K562 (cell line): ENCODE results near the gene ABCG1. TPM values are rescaled to one million over a fixed set of nuclear protein-coding genes. Genes with fewer than 3 reads are reported as not detected.

Source experiments
- ATAC-seq: fragments of 200-7000 bp; cut with Tn5 transposase; 3 replicates; pipeline ENCODE4 v1.9.1; 2020; ENCODE audit warnings: moderate library complexity
- BruUV-seq: library from RNA; stranded (reverse); fragments of 400-500 nt; replicated peaks from 2 replicates; lab custom pipeline; 2021; lab: Mats Ljungman, UMichigan
- CTCF ChIA-PET: fragments of 300-600 bp; formaldehyde crosslinking; extraction: SDS; loops from one replicate; lab custom pipeline; 2021; ENCODE audit warnings: low intra/inter-chr PET ratio; lab: Yijun Ruan, JAX
- POLR2A ChIA-PET: fragments of 300-600, 350-650 bp; sonication (Branson Sonifier 250); formaldehyde crosslinking; extraction: SDS; loops from one replicate; lab custom pipeline; 2021; ENCODE audit warnings: antibody characterized with exemption, inconsistent platforms; lab: Yijun Ruan, JAX
- DNase-seq, 4 experiments: peaks; one replicate each; pipeline versions ENCODE4 v3.0.0 to v3.0.0-alpha.2; 2011 to 2018; ENCODE audit warnings: low spot score in 3 of 4, mixed read lengths in 3 of 4; ENCODE audit errors: extremely low read depth in 1 of 4
- FAIRE-seq: peaks from 2 replicates; lab custom pipeline; 2011; peaks lifted over from hg19 to GRCh38; lab: Jason Lieb, UNC
- H2AFZ ChIP-seq: 2 replicates; pipeline ENCODE4 v1.6.0; 2011; ENCODE audit warnings: low read depth, low read length, control low read depth, inconsistent platforms
- H3K27ac ChIP-seq: fragments of 200-600 bp; 3 replicates; pipeline ENCODE4 v1.8.0; 2011; ENCODE audit warnings: low read depth, mild to moderate bottlenecking, control low read depth, inconsistent platforms, low read length, moderate library complexity, mixed read lengths; ENCODE audit errors: extremely low read depth
- H3K27me3 ChIP-seq, 2 experiments: fragments of 300-600 bp in 1 of 2; 2 replicates in 1 of 2; 3 replicates in 1 of 2; pipeline versions ENCODE4 v1.6.0 to v1.8.0; 2011; ENCODE audit warnings: inconsistent platforms in 2 of 2, low read length in 2 of 2, mild to moderate bottlenecking in 1 of 2, mixed read lengths in 1 of 2, moderate library complexity in 1 of 2; ENCODE audit not compliant: control insufficient read depth in 2 of 2, insufficient read depth in 2 of 2
- H3K36me3 ChIP-seq: fragments of 300-600 bp; 3 replicates; pipeline ENCODE4 v1.8.0; 2011; ENCODE audit warnings: mild to moderate bottlenecking, low read length, inconsistent platforms; ENCODE audit not compliant: control insufficient read depth, insufficient read depth
- H3K4me1 ChIP-seq, 2 experiments: fragments of 200-600 bp in 1 of 2; replicated peaks in 1 of 2; 2 replicates in 1 of 2; 3 replicates in 1 of 2; pipeline versions ENCODE4 v1.5.1 to v1.8.0; 2011; ENCODE audit warnings: inconsistent platforms in 2 of 2, low read length in 2 of 2, mild to moderate bottlenecking in 1 of 2, mixed read lengths in 1 of 2, moderate library complexity in 1 of 2; ENCODE audit not compliant: control insufficient read depth in 2 of 2, insufficient read depth in 2 of 2
- H3K4me2 ChIP-seq: 2 replicates; pipeline ENCODE4 v1.6.1; 2011; ENCODE audit warnings: low read length, control low read depth, inconsistent platforms, mixed read lengths; ENCODE audit not compliant: insufficient read depth
- H3K4me3 ChIP-seq: fragments of 200-600 bp; sonication (generic), shearing (Covaris generic); 2 replicates; pipeline ENCODE4 v1.5.1; 2016; ENCODE audit warnings: control low read depth, inconsistent platforms
- H3K79me2 ChIP-seq: fragments of 200-600 bp; 3 replicates; pipeline ENCODE4 v1.8.0; 2011; ENCODE audit warnings: low read length, inconsistent platforms; ENCODE audit not compliant: control insufficient read depth, insufficient read depth
- H3K9ac ChIP-seq, 2 experiments: 2 replicates each; pipeline versions ENCODE4 v1.6.0 to v1.6.1; 2011; ENCODE audit warnings: low read depth in 2 of 2, low read length in 2 of 2, control low read depth in 1 of 2, inconsistent platforms in 1 of 2, mild to moderate bottlenecking in 1 of 2, mixed read lengths in 1 of 2; ENCODE audit not compliant: insufficient read depth in 1 of 2
- H3K9me1 ChIP-seq: one replicate; pipeline ENCODE4 v1.6.0; 2011; ENCODE audit warnings: inconsistent platforms, mild to moderate bottlenecking, low read length, moderate library complexity; ENCODE audit not compliant: control insufficient read depth, insufficient read depth
- H3K9me3 ChIP-seq: replicated peaks from 2 replicates; pipeline ENCODE4 v1.5.1; 2011; ENCODE audit warnings: low read depth, low read length, inconsistent platforms; ENCODE audit not compliant: control insufficient read depth, insufficient read depth
- H4K20me1 ChIP-seq: replicated peaks from 2 replicates; pipeline ENCODE4 v1.6.1; 2011; ENCODE audit warnings: low read length, inconsistent platforms, mixed read lengths; ENCODE audit not compliant: control insufficient read depth, insufficient read depth
- FOXP4 ChIP-seq: sonication (generic); formaldehyde crosslinking; IDR thresholded peaks from 2 replicates; pipeline ENCODE4 v1.8.0; 2022; ENCODE audit warnings: mild to moderate bottlenecking, missing genetic modification reagents, borderline replicate concordance
- IRF9 ChIP-seq: fragments of 450-650 bp; IDR thresholded peaks from 2 replicates; pipeline ENCODE4 v1.6.1; 2016; ENCODE audit warnings: missing biosample characterization, missing genetic modification characterization
- L3MBTL2 ChIP-seq: fragments of 450-650 bp; IDR thresholded peaks from 2 replicates; pipeline ENCODE4 v1.6.1; 2016; ENCODE audit warnings: mild to moderate bottlenecking, moderate library complexity
- MGA ChIP-seq: fragments of 450-650 bp; IDR thresholded peaks from 2 replicates; pipeline ENCODE4 v1.6.1; 2016; ENCODE audit warnings: mild to moderate bottlenecking, moderate library complexity
- SETDB1 ChIP-seq: IDR thresholded peaks from one replicate; pipeline ENCODE4 v1.6.1; 2012; ENCODE audit warnings: low read length, control low read depth, inconsistent platforms
- SP2 ChIP-seq: IDR thresholded peaks from 2 replicates; pipeline ENCODE4 v1.6.1; 2011; ENCODE audit warnings: mild to moderate bottlenecking, low read depth, low read length, moderate library complexity; ENCODE audit not compliant: poor library complexity, severe bottlenecking; ENCODE audit errors: extremely low read depth
- ZNF140 ChIP-seq: fragments of 250-450 bp; sonication (Bioruptor Pico); IDR thresholded peaks from 2 replicates; pipeline ENCODE4 v1.8.0; 2021; ENCODE audit warnings: moderate library complexity, mild to moderate bottlenecking, inconsistent platforms
- WGBS: fragments of 100-300 bp; shearing (Covaris generic); methylation state at CpG from one replicate; pipeline ENCODE4 v1.1.6; 2016; ENCODE audit warnings: low coverage, mixed read lengths; ENCODE audit not compliant: insufficient coverage; ENCODE audit errors: missing lambda C conversion rate; 5-methylcytosine and 5-hydroxymethylcytosine counted together
- in situ Hi-C: fragments of 300-500 bp; cut with MboI; formaldehyde crosslinking; loops from 4 replicates; pipeline ENCODE4 v1.15.0; 2018; ENCODE audit warnings: inconsistent platforms, mixed read lengths
- intact Hi-C: fragments of 100-400 bp; cut with micrococcal nuclease; formaldehyde crosslinking; loops from 2 replicates; pipeline ENCODE4 v1.14.2; 2022
- polyA plus RNA-seq, 8 experiments: library from polyadenylated mRNA; depleted of rRNA in 4 of 8; stranded (reverse) in 5 of 8; unstranded in 3 of 8; fragments of >200 nt; fragmentation: Nextera tagmentation in 2 of 8; fragmentation: Illumina TruSeq in 1 of 8; extraction: Ambion mirVana in 2 of 8; extraction: Trizol in 1 of 8; gene quantifications; 2 replicates each; pipeline versions ENCODE4 v1.2.1 to v1.2.3, GENCODE V29; 2011 to 2014; ENCODE audit warnings: inconsistent platforms in 1 of 8, missing spikeins in 1 of 8
- total RNA-seq, 7 experiments: library from RNA; depleted of rRNA in 6 of 7; stranded (reverse); fragments of >200 nt in 6 of 7; fragmentation: Illumina TruSeq in 2 of 7; extraction: Trizol in 2 of 7; gene quantifications; 2 replicates each; pipeline versions ENCODE4 v1.2.1 to v1.2.3, GENCODE V29; 2011 to 2021; ENCODE audit warnings: low replicate concordance in 1 of 7

The ABCG1 gene
- total and polyA plus RNA-seq, 9 of the 15 experiments (the other 6 are each of a cell fraction or from before 2014, with no cell fraction given), result 0.04 to 0.09 TPM; not detected in 7

- DNase-seq (no peak), FAIRE-seq (no peak), ATAC-seq (no peak)
- H3K27ac ChIP-seq, result no peak overlapping the region
- no peaks in the 10 kb centered on the region for H3K4me1 ChIP-seq
- H3K9me1 ChIP-seq, result no peaks in the 10 kb centered on the region
- ChIA-PET POLR2A (interaction anchor here (0.6 kb wide), 1 partner anchor 277 kb away, joined by 4 read pairs; no protein-coding TSS in a partner anchor), CTCF (no interaction called here)
- H3K27me3 ChIP-seq, result peaks cover 24 to 39% of the 10 kb centered on the region in 2 experiments; a peak in 4 of 5 replicates
- H4K20me1 ChIP-seq, result no peaks in the 10 kb centered on the region
- no peak overlapping the region for H3K4me3 ChIP-seq
- intact Hi-C loops, result no loop called here
- H2AFZ ChIP-seq, result no peak overlapping the region
- no peaks in the 10 kb centered on the region for H3K36me3 ChIP-seq
- H3K4me2 ChIP-seq, result no peak overlapping the region
- H3K79me2 ChIP-seq, result no peaks in the 10 kb centered on the region
- WGBS, result 2% methylated on average over 6 of the region's 6 CpGs
- H3K9ac ChIP-seq, result no peak overlapping the region
- no peaks in the 10 kb centered on the region for H3K9me3 ChIP-seq
- in situ Hi-C loops, result no loop called here
- no TSS peak for BruUV-seq
- TF ChIP-seq L3MBTL2, result peak; percentile 53; the same call in 1 of the 2 replicates
- TF ChIP-seq IRF9, result no peak
- TF ChIP-seq ZNF140 (CRISPR knock-in tag), result no peak
- TF ChIP-seq SETDB1, result no peak
- TF ChIP-seq FOXP4, result no peak
- TF ChIP-seq SP2, result no peak
- 0 out of 2 replicates have a peak, but pooled peaks have one; percentile 26 for TF ChIP-seq MGA
These were observed 43.7 kb upstream of the ABCG1 start for GRCh38 chr21:42175110-42175710.
